ENCODE results near the gene AIFM1. TPM values are rescaled to one million over a fixed set of nuclear protein-coding genes. Genes with fewer than 3 reads are reported as not detected.

AIFM1 gene
- total RNA-seq, 4 donors from 2014 or later: 7.6 to 15.0 (median 10.4) TPM

GRCh38 chrX:130079824-130080406 lies 85.7 kb downstream of the AIFM1 start:
- DNase-seq (ENCODE audit: low spot score in 2 of 2): peak; percentile 53 to 93
- intact Hi-C loops (cut with DNase I; ENCODE audit: low total_unique reads): loop anchor here (5.0 kb wide), 1 partner anchor 112 kb away; no protein-coding TSS in a partner anchor
- H3K4me3 ChIP-seq (ENCODE audit: low read depth, poor library complexity, severe bottlenecking): no peak overlapping the region
- peak in 1 of 3 donors; percentile 60 for TF ChIP-seq CTCF (IDR thresholded peaks at IDR 0.05)
- TF ChIP-seq POLR2A (IDR thresholded peaks at IDR 0.05): no peak
- 29 to 39% methylated on average over 8 to 9 of the region's 9 CpGs for WGBS, 2 donors

Other genes starting within 250 kb of the AIFM1 start
- gene BCORL1, start 183.2 kb downstream of the AIFM1 start, total RNA-seq: 10 to 100 TPM in 1 of 4 donors, 1 to 10 TPM in 3; 4.3 to 10.0 (median 7.9) TPM
- 10 to 100 TPM; 10.8 to 19.1 (median 16.4) TPM for gene ELF4, start 55.3 kb downstream of the AIFM1 start, total RNA-seq
- gene RAB33A, start 6.1 kb upstream of the AIFM1 start, total RNA-seq: under 1 TPM in 1 of 4 donors, not detected in 3; 0.65 TPM
- gene ZNF280C, start 103.1 kb upstream of the AIFM1 start, total RNA-seq: 1 to 10 TPM; 2.9 to 3.8 (median 3.6) TPM
- 10 to 100 TPM in 1 of 4 donors, 1 to 10 TPM in 3; 4.0 to 14.9 (median 8.9) TPM for gene SLC25A14, start 174.1 kb upstream of the AIFM1 start, total RNA-seq
- gene GPR119, start 219.8 kb upstream of the AIFM1 start, total RNA-seq: not detected
- gene RBMX2, start 236.1 kb upstream of the AIFM1 start, total RNA-seq: 10 to 100 TPM; 14.4 to 21.8 (median 20.1) TPM

Data from lower leg skin (tissue), 4 donors.